Endothelial cell of umbilical vein (primary cell): ENCODE data around the gene CTTNBP2NL. TPM values are rescaled to one million over a fixed set of nuclear protein-coding genes. Genes with fewer than 3 reads are reported as not detected.

Experiments used
- BruUV-seq: library from RNA; stranded (reverse); fragments of 400-500 nt; replicated peaks from 2 replicates; lab custom pipeline; 2021; lab: Mats Ljungman, UMichigan
- CTCF ChIA-PET: fragments of 300-600, 350-600 bp; sonication (Branson Sonifier 250); formaldehyde crosslinking; loops from one replicate; lab custom pipeline; 2021; ENCODE audit warnings: antibody characterized with exemption, inconsistent platforms; lab: Charles Lee
- POLR2A ChIA-PET: fragments of 300-600, 350-600 bp; sonication (Branson Sonifier 250); formaldehyde crosslinking; loops from one replicate; lab custom pipeline; 2021; ENCODE audit warnings: antibody characterized with exemption, inconsistent platforms; lab: Charles Lee
- DNase-seq: peaks from one replicate; pipeline ENCODE4 v3.0.0-alpha.2; 2011; ENCODE audit warnings: low read depth, low spot score
- FAIRE-seq: peaks from 2 replicates; lab custom pipeline; 2011; peaks lifted over from hg19 to GRCh38; lab: Jason Lieb, UNC
- H2AFZ ChIP-seq: 2 replicates; pipeline ENCODE4 v1.6.0; 2012; ENCODE audit warnings: low read depth, low read length, control low read depth, inconsistent platforms
- H3K27ac ChIP-seq: 2 replicates; pipeline ENCODE4 v1.5.1; 2011; ENCODE audit warnings: low read depth, mild to moderate bottlenecking, control low read depth, low read length, moderate library complexity; ENCODE audit not compliant: insufficient read depth
- H3K27me3 ChIP-seq, 2 experiments: 2 replicates each; pipeline versions ENCODE4 v1.6.0 to v1.6.1; 2011; ENCODE audit warnings: low read length in 2 of 2, mixed read lengths in 1 of 2; ENCODE audit not compliant: control insufficient read depth in 2 of 2, insufficient read depth in 2 of 2
- H3K36me3 ChIP-seq, 2 experiments: 2 replicates in 1 of 2; 3 replicates in 1 of 2; pipeline ENCODE4 v1.5.1; 2011; ENCODE audit warnings: low read length in 2 of 2, mild to moderate bottlenecking in 1 of 2, moderate library complexity in 1 of 2; ENCODE audit not compliant: control insufficient read depth in 2 of 2, insufficient read depth in 2 of 2; ENCODE audit errors: extremely low read depth in 1 of 2
- H3K4me1 ChIP-seq: 3 replicates; pipeline ENCODE4 v1.5.1; 2011; ENCODE audit warnings: mild to moderate bottlenecking, low read length; ENCODE audit not compliant: control insufficient read depth, insufficient read depth; ENCODE audit errors: extremely low read depth
- H3K4me2 ChIP-seq: 2 replicates; pipeline ENCODE4 v1.6.1; 2011; ENCODE audit warnings: low read length, control low read depth, mixed read lengths; ENCODE audit not compliant: insufficient read depth
- H3K4me3 ChIP-seq, 3 experiments: fragments of 200-600 bp in 1 of 3; sonication (generic), shearing (Covaris generic) in 1 of 3; replicated peaks in 1 of 3; 2 replicates each; pipeline ENCODE4 v1.5.1; 2011 to 2016; ENCODE audit warnings: control low read depth in 3 of 3, low read length in 3 of 3, mild to moderate bottlenecking in 2 of 3, inconsistent platforms in 1 of 3, low read depth in 1 of 3, moderate library complexity in 1 of 3; ENCODE audit not compliant: insufficient read depth in 1 of 3
- H3K79me2 ChIP-seq: 2 replicates; pipeline ENCODE4 v1.6.0; 2012; ENCODE audit warnings: low read length, inconsistent platforms; ENCODE audit not compliant: control insufficient read depth, insufficient read depth
- H3K9ac ChIP-seq: replicated peaks from 2 replicates; pipeline ENCODE3; 2011; ENCODE audit warnings: low read length, control low read depth; ENCODE audit not compliant: insufficient read depth; ENCODE audit errors: extremely low read depth
- H3K9me1 ChIP-seq: replicated peaks from 3 replicates; pipeline ENCODE4 v1.6.0; 2011; ENCODE audit warnings: mild to moderate bottlenecking, low read length; ENCODE audit not compliant: control insufficient read depth, insufficient read depth; ENCODE audit errors: extremely low read depth
- H3K9me3 ChIP-seq: replicated peaks from 2 replicates; pipeline ENCODE4 v1.5.1; 2012; ENCODE audit warnings: low read length, inconsistent platforms; ENCODE audit not compliant: control insufficient read depth, insufficient read depth
- H4K20me1 ChIP-seq: replicated peaks from 2 replicates; pipeline ENCODE3; 2011; ENCODE audit warnings: mild to moderate bottlenecking, low read length; ENCODE audit not compliant: control insufficient read depth, insufficient read depth; ENCODE audit errors: extremely low read depth
- EZH2 ChIP-seq: IDR thresholded peaks from 2 replicates; pipeline ENCODE4 v1.6.1; 2012; ENCODE audit warnings: borderline replicate concordance, low read depth, mild to moderate bottlenecking, moderate library complexity, low read length, inconsistent platforms; ENCODE audit not compliant: severe bottlenecking
- FOS ChIP-seq: IDR thresholded peaks from 2 replicates; pipeline ENCODE4 v1.6.1; 2011; ENCODE audit warnings: mild to moderate bottlenecking, low read length, moderate library complexity, borderline replicate concordance; ENCODE audit not compliant: insufficient read depth
- GATA2 ChIP-seq: IDR thresholded peaks from 2 replicates; pipeline ENCODE4 v1.7.0; 2011; ENCODE audit warnings: low read depth, mild to moderate bottlenecking, moderate library complexity, mixed read lengths, low read length; ENCODE audit not compliant: insufficient read length, insufficient read depth
- JUN ChIP-seq: IDR thresholded peaks from 2 replicates; pipeline ENCODE4 v1.6.1; 2011; ENCODE audit warnings: borderline replicate concordance, low read depth; ENCODE audit not compliant: insufficient read length, insufficient read depth
- MAX ChIP-seq: IDR thresholded peaks from 2 replicates; pipeline ENCODE4 v1.6.1; 2011; ENCODE audit not compliant: insufficient read depth, insufficient read length
- MYC ChIP-seq: IDR thresholded peaks from one replicate; pipeline ENCODE4 v1.6.1; 2011; ENCODE audit warnings: mild to moderate bottlenecking, low read depth, low read length
- POLR2A ChIP-seq: IDR thresholded peaks from 2 replicates; pipeline ENCODE4 v1.6.1; 2012; ENCODE audit warnings: low read depth, mild to moderate bottlenecking, control low read depth, low read length
- POLR2AphosphoS5 ChIP-seq: IDR thresholded peaks from 2 replicates; pipeline ENCODE4 v1.6.1; 2012; ENCODE audit warnings: low read depth, mild to moderate bottlenecking, control low read depth, low read length, moderate library complexity; ENCODE audit not compliant: insufficient read depth
- dilution Hi-C: fragments of 300-500 bp; cut with MboI; formaldehyde crosslinking; loops from one replicate; pipeline ENCODE4 v1.15.0; 2019; ENCODE audit warnings: low sequenced_read_pairs; ENCODE audit not compliant: extremely low pct_ligation_motif_present
- intact Hi-C: fragments of 100-400 bp; cut with micrococcal nuclease; formaldehyde crosslinking; loops from one replicate; pipeline ENCODE4 v1.10.0; 2022
- polyA plus RNA-seq, 4 experiments: library from polyadenylated mRNA; depleted of rRNA in 3 of 4; stranded (reverse) in 3 of 4; unstranded in 1 of 4; fragments of >200 nt; gene quantifications; 2 replicates each; pipeline versions ENCODE4 v1.2.1 to v1.2.3, GENCODE V29; 2011 to 2012; ENCODE audit warnings: missing spikeins in 1 of 4
- total RNA-seq: library from RNA; stranded (reverse); gene quantifications from 2 replicates; pipeline ENCODE4 v1.2.3, GENCODE V29; 2021
- TF ChIP-seq, protein P1 (sequence below), 2 donors: IDR thresholded peaks; 1 replicate in 1 of 2; 2 replicates in 1 of 2; pipeline ENCODE4 v1.5.1; 2011; ENCODE audit warnings: low read length in 2 of 2, mild to moderate bottlenecking in 2 of 2, moderate library complexity in 2 of 2, control low read depth in 1 of 2, inconsistent platforms in 1 of 2, low read depth in 1 of 2; ENCODE audit not compliant: insufficient read depth in 1 of 2; ENCODE audit errors: extremely low read depth in 1 of 2

The CTTNBP2NL gene
- total and polyA plus RNA-seq, 2 donors (not counting 3 experiments of a cell fraction or from before 2014, with no cell fraction given) = 21.5 to 94.4 TPM

DNA sequence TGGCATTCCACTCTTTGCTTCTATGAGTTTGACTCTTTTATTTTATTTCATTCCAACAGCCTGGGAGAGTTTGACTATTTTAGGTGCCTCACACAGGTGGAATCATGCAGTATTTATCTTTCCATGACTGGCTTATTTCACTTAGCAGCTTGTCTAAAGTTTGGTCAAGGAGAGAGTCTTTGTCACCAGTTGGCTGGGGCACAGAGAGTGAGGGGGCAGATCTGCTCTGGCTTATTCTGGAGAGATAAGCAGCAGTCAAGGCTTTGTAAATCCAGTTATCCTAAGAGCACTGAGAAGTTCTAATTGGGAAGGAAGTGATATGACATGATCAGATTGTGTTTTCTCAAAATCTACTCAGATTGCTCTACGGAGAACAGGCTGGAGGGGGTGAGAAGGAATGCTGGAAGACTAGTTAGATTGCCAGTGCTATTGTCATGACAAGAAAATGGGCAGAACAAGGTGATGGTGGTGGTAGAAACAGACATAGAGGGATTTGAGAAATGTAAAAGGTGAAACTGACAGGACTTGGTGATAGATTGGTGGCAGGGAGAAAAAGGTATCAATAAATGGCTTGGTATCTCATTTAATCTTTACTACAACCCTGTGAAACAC, 12.1 kb upstream of the CTTNBP2NL start:
- Histone ChIP-seq H3K27ac (no peak overlapping the region), H2AFZ (no peak overlapping the region), H3K4me3 (no peak overlapping the region), H4K20me1 (no peaks in the 10 kb centered on the region), H3K9me3 (no peaks in the 10 kb centered on the region), H3K4me2 (no peak overlapping the region), H3K4me1 (peaks cover 16% of the 10 kb centered on the region), H3K27me3 (peaks cover 0 to 3% of the 10 kb centered on the region in 2 experiments), H3K36me3 (no peaks in the 10 kb centered on the region), H3K79me2 (no peaks in the 10 kb centered on the region), H3K9ac (no peak overlapping the region), H3K9me1 (no peaks in the 10 kb centered on the region)
- no peak for TF ChIP-seq MAX
- TF ChIP-seq GATA2 = no peak
- TF ChIP-seq FOS = no peak
- TF ChIP-seq POLR2AphosphoS5 = no peak
- no peak for TF ChIP-seq JUN
- TF ChIP-seq POLR2A = no peak
- no peak for TF ChIP-seq MYC
- TF ChIP-seq, protein P1, sequence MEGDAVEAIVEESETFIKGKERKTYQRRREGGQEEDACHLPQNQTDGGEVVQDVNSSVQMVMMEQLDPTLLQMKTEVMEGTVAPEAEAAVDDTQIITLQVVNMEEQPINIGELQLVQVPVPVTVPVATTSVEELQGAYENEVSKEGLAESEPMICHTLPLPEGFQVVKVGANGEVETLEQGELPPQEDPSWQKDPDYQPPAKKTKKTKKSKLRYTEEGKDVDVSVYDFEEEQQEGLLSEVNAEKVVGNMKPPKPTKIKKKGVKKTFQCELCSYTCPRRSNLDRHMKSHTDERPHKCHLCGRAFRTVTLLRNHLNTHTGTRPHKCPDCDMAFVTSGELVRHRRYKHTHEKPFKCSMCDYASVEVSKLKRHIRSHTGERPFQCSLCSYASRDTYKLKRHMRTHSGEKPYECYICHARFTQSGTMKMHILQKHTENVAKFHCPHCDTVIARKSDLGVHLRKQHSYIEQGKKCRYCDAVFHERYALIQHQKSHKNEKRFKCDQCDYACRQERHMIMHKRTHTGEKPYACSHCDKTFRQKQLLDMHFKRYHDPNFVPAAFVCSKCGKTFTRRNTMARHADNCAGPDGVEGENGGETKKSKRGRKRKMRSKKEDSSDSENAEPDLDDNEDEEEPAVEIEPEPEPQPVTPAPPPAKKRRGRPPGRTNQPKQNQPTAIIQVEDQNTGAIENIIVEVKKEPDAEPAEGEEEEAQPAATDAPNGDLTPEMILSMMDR (IDR thresholded peaks at IDR 0.05; ENCODE audit: extremely low read depth in 1 of 2, insufficient read depth in 1 of 2, low read depth in 1 of 2, low read length in 2 of 2) = no peak
- TF ChIP-seq EZH2 = no peak
- dilution Hi-C loops = no loop called here
- intact Hi-C loops = no loop called here
- BruUV-seq = no TSS peak
- no peak for FAIRE-seq
- ChIA-PET CTCF (interaction anchor here (2.2 to 5.8 kb wide), 2 partner anchors 14 kb away, joined by 6 to 35 read pairs; no protein-coding TSS in a partner anchor), POLR2A (no interaction called here)
- no peak for DNase-seq
